SJCRH30 (cell line): ENCODE data around the gene FAM187B. TPM values are rescaled to one million over a fixed set of nuclear protein-coding genes. Genes with fewer than 3 reads are reported as not detected.
A peak's percentile ranks its signal among the peaks of the same experiment; 100 is the strongest.

Experiments
- DNase-seq, 2 experiments: peaks; one replicate each; pipeline ENCODE4 v3.0.0-alpha.2; 2015 to 2020
- H3K27ac ChIP-seq: fragments of 250-450 bp; sonication (Bioruptor Pico); 2 replicates; pipeline ENCODE4 v1.5.1; 2020; ENCODE audit warnings: mild to moderate bottlenecking, moderate library complexity
- H3K27me3 ChIP-seq: fragments of 250-450 bp; sonication (Bioruptor Pico); 2 replicates; pipeline ENCODE4 v1.5.1; 2020; ENCODE audit warnings: mild to moderate bottlenecking, moderate library complexity
- H3K36me3 ChIP-seq: fragments of 250-450 bp; sonication (Bioruptor Pico); 2 replicates; pipeline ENCODE4 v1.5.1; 2020; ENCODE audit warnings: mild to moderate bottlenecking, moderate library complexity
- H3K4me1 ChIP-seq: fragments of 250-450 bp; sonication (Bioruptor Pico); 2 replicates; pipeline ENCODE4 v1.5.1; 2020; ENCODE audit warnings: mild to moderate bottlenecking, moderate library complexity
- H3K4me3 ChIP-seq: fragments of 250-450 bp; sonication (Bioruptor Pico); 2 replicates; pipeline ENCODE4 v1.5.1; 2020; ENCODE audit warnings: mild to moderate bottlenecking, moderate library complexity
- H3K9me3 ChIP-seq: fragments of 250-450 bp; sonication (Bioruptor Pico); replicated peaks from 2 replicates; pipeline ENCODE4 v1.5.1; 2020; ENCODE audit warnings: mild to moderate bottlenecking, moderate library complexity
- total RNA-seq: library from RNA; depleted of rRNA; stranded (reverse); fragments of >200 nt; shearing (Covaris generic); gene quantifications from 2 replicates; pipeline ENCODE4 v1.2.3, GENCODE V29; 2014

FAM187B gene
- total RNA-seq, 1 experiment from 2014 or later, result not detected

DNA sequence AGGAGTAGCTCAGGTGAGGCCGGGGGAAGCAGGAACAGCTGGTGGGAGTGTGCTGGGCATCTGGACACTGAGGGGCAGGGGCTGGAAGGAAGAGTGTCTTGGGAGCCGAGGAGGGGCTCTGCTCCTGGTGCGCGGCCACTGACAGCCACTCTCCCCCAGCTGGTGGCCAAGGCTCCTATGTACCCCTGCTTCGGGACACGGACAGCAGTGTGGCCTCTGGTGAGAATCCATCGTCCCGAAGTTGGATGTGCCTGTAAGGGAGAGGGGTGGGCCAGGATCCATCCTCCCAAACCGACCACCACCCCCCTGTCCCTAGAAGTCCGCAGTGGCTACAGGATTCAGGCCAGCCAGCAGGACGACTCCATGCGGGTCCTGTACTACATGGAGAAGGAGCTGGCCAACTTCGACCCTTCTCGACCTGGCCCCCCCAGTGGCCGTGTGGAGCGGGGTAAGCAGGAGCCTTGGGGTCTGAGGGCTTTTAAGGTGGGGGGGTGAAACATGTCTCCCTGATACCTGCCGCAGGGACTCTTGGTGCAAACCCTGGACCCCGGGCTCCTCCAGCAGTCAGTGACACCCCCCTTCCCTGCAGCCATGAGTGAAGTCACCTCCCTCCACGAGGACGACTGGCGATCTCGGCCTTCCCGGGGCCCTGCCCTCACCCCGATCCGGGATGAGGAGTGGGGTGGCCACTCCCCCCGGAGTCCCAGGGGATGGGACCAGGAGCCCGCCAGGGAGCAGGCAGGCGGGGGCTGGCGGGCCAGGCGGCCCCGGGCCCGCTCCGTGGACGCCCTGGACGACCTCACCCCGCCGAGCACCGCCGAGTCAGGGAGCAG lies 38.2 kb upstream of the FAM187B start:
- Histone ChIP-seq H3K4me1 (no peaks in the 10 kb centered on the region), H3K27me3 (no peaks in the 10 kb centered on the region), H3K4me3 (peak overlapping the region; percentile 99), H3K9me3 (no peaks in the 10 kb centered on the region), H3K36me3 (peaks cover 12% of the 10 kb centered on the region), H3K27ac (peak overlapping the region; percentile 66)
- DNase-seq, result peak; percentile 45 to 49

GRCh38 chr19:35265900-35266519 lies 37.5 kb upstream of the FAM187B start:
- Histone ChIP-seq H3K27me3 (no peaks in the 10 kb centered on the region), H3K4me1 (no peaks in the 10 kb centered on the region), H3K36me3 (peaks cover 5% of the 10 kb centered on the region), H3K27ac (no peak overlapping the region), H3K4me3 (no peak overlapping the region), H3K9me3 (no peaks in the 10 kb centered on the region)
- peak in 1 of 2 experiments; percentile 1 for DNase-seq

DNA sequence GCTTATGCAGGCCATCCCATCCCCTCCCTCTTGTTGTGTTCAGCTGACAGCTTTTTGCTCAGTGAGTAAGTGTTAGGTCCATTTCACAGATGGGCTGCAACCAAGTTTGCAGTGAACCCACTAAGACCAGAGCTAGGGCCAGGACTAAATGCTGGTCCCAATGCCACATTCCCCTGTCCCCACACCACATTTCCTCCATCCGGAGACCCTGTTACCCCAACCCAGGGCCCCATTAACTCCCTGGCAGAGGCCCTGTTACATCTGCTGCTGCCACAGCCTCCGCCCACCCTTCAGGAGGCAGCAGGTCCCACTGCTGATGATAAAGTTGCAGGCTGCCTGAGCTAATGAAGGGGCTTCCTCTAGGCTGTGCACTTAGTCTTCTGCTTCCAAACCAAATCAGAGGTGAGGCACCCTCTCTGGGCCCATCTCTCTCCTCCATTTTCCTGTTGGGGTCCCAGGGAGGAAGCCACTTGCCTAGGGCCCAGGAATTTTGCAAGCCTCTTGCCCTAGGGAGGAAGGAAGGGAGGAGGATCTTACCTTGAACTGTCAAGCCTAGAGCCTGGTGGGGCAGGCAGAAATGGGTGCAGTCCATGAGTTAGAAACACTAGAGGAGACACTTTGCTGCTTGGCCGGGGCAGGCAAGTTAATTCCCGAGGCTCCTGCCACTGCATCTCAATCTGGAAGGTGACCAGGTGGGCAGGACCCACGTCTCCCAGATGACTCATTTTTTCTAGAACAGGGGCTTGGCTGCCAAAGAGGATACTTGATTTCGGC lies 36.8 kb upstream of the FAM187B start:
- Histone ChIP-seq H3K4me3 (no peak overlapping the region), H3K27me3 (no peaks in the 10 kb centered on the region), H3K36me3 (no peaks in the 10 kb centered on the region), H3K27ac (no peak overlapping the region), H3K4me1 (no peaks in the 10 kb centered on the region), H3K9me3 (no peaks in the 10 kb centered on the region)
- no peak for DNase-seq

- DNase-seq, result peak in 1 of 2 experiments; percentile 4
- no peak overlapping the region for H3K4me3 ChIP-seq
- H3K27me3 ChIP-seq, result no peaks in the 10 kb centered on the region
- H3K27ac ChIP-seq, result no peak overlapping the region
- no peaks in the 10 kb centered on the region for H3K4me1 ChIP-seq
- H3K9me3 ChIP-seq, result no peaks in the 10 kb centered on the region
- no peaks in the 10 kb centered on the region for H3K36me3 ChIP-seq
Observed at GRCh38 chr19:35264268-35265125, 36.0 kb upstream of the FAM187B start.

GRCh38 chr19:35262101-35262761 lies 33.7 kb upstream of the FAM187B start:
- peak in 1 of 2 experiments; percentile 5 for DNase-seq
- no peaks in the 10 kb centered on the region for H3K9me3 ChIP-seq
- no peak overlapping the region for H3K4me3 ChIP-seq
- H3K4me1 ChIP-seq, result no peaks in the 10 kb centered on the region
- no peak overlapping the region for H3K27ac ChIP-seq
- no peaks in the 10 kb centered on the region for H3K36me3 ChIP-seq
- no peaks in the 10 kb centered on the region for H3K27me3 ChIP-seq

- Histone ChIP-seq H3K4me3 (no peak overlapping the region), H3K27me3 (no peaks in the 10 kb centered on the region), H3K9me3 (no peaks in the 10 kb centered on the region), H3K4me1 (no peaks in the 10 kb centered on the region), H3K36me3 (no peaks in the 10 kb centered on the region), H3K27ac (no peak overlapping the region)
- DNase-seq, result no peak
Observed at GRCh38 chr19:35261356-35262100, 33.0 kb upstream of the FAM187B start.

GRCh38 chr19:35260694-35261304 lies 32.3 kb upstream of the FAM187B start:
- Histone ChIP-seq H3K27ac (no peak overlapping the region), H3K9me3 (no peaks in the 10 kb centered on the region), H3K27me3 (peaks cover 2% of the 10 kb centered on the region; the same call in 1 of the 2 replicates), H3K36me3 (no peaks in the 10 kb centered on the region), H3K4me1 (no peaks in the 10 kb centered on the region), H3K4me3 (no peak overlapping the region)
- no peak for DNase-seq

DNA sequence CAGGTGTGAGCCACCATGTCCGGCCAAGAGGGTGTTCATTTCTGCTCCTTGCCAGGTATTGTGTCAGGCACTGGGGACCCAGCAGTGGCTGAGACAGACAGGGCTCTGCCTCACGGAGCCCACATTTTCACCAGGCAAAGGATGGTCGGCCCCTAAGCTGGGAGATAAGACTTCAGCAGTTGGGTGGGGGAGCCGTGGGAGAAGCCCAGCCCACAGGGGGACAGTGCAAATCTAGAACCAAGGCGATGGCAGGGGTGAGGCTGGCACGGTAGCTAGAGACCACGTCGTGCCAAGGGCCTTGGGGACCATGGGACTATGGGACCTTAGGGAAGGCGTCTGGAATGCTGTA lies 28.5 kb upstream of the FAM187B start:
- no peak overlapping the region for H3K4me3 ChIP-seq
- no peaks in the 10 kb centered on the region for H3K9me3 ChIP-seq
- H3K36me3 ChIP-seq, result no peaks in the 10 kb centered on the region
- H3K4me1 ChIP-seq, result no peaks in the 10 kb centered on the region
- H3K27me3 ChIP-seq, result peaks cover 6% of the 10 kb centered on the region; the same call in 1 of the 2 replicates
- DNase-seq, result no peak
- H3K27ac ChIP-seq, result no peak overlapping the region

- no peak overlapping the region for H3K4me3 ChIP-seq
- no peaks in the 10 kb centered on the region for H3K36me3 ChIP-seq
- H3K4me1 ChIP-seq, result no peaks in the 10 kb centered on the region
- H3K27me3 ChIP-seq, result peaks cover 6% of the 10 kb centered on the region; the same call in 1 of the 2 replicates
- H3K9me3 ChIP-seq, result no peaks in the 10 kb centered on the region
- H3K27ac ChIP-seq, result no peak overlapping the region
- no peak for DNase-seq
Observed at GRCh38 chr19:35256566-35256965, 28.0 kb upstream of the FAM187B start.

- Histone ChIP-seq H3K9me3 (no peaks in the 10 kb centered on the region), H3K4me1 (no peaks in the 10 kb centered on the region), H3K27me3 (peaks cover 6% of the 10 kb centered on the region; the same call in 1 of the 2 replicates), H3K4me3 (no peak overlapping the region), H3K36me3 (no peaks in the 10 kb centered on the region), H3K27ac (no peak overlapping the region)
- no peak for DNase-seq
Observed at GRCh38 chr19:35254341-35255297, 26.1 kb upstream of the FAM187B start.

DNA sequence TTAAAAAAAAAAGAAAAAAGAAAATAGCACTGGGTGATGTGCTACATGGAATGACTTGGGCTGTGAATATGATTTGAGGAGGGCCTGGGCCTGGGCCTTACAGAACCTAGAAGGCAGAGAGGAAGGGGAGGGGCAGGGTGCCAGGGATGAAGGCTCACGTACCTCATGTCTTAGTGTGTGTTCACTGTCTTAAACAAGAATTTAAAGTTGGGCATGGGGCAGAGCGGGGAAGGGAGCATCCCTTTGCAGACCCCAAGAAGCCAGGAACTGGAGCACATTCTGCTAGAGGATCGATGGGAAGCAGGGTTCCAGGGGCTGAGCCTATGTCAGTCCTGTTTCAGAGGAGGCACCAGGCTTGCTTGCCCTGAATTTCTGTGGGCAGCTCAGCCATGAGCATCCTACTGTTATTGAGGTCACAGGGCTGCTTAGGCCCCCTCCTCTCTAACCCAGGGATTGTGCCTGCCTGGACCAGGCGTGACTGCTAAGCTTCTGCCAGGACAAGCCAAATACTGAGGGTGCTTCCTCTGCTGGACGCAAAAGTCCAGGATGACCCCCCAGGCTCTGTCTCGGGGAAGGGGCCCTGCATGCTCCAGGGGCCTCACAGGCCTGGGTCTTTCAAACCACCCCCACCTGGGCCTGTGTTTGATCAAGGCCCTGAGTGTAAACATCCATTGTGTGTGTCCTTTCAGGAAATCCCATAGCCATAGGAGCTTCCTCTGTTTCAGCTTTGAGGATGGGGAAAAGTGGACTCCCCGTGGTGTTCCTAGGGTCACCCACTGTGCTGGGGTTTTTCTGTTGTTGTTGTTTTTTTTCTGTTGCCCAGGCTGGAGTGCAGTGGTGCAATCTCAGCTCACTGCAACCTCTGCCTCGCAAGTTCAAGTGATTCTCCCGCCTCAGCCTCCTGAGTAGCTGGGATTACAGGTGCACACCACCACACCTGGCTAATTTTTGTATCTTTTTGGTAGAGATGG lies 25.1 kb upstream of the FAM187B start:
- DNase-seq, result no peak
- H3K27ac ChIP-seq, result no peak overlapping the region

More for the DNA sequence above, 25.1 kb upstream of the FAM187B start:
- Histone ChIP-seq H3K4me3 (no peak overlapping the region), H3K27me3 (peaks cover 6% of the 10 kb centered on the region; the same call in 1 of the 2 replicates), H3K36me3 (no peaks in the 10 kb centered on the region), H3K4me1 (no peaks in the 10 kb centered on the region), H3K9me3 (no peaks in the 10 kb centered on the region)
